Astrocyte (in vitro differentiated cells and primary cell): ENCODE measurements around the gene BRSK1. TPM values are rescaled to one million over a fixed set of nuclear protein-coding genes. Genes with fewer than 3 reads are reported as not detected.
"Not testable (repeated sequence)": the region's sequence is repeated elsewhere in the genome, so short reads cannot be mapped to it uniquely, and the experiment has no call there.

ENCODE experiments used
- DNase-seq: peaks from one replicate; pipeline ENCODE4 v3.0.0-alpha.2; 2010; ENCODE audit warnings: low read depth
- FAIRE-seq: peaks from 2 replicates; lab custom pipeline; 2011; peaks lifted over from hg19 to GRCh38; lab: Jason Lieb, UNC
- H2AFZ ChIP-seq: 2 replicates; pipeline ENCODE4 v1.6.0; 2012; ENCODE audit warnings: low read depth, low read length, inconsistent platforms
- H3K27ac ChIP-seq: 2 replicates; pipeline ENCODE4 v1.5.1; 2011; ENCODE audit warnings: low read depth, low read length, inconsistent platforms
- H3K27me3 ChIP-seq: 2 replicates; pipeline ENCODE4 v1.6.0; 2011; ENCODE audit warnings: low read length, inconsistent platforms; ENCODE audit not compliant: insufficient read depth
- H3K36me3 ChIP-seq: 2 replicates; pipeline ENCODE4 v1.5.1; 2011; ENCODE audit warnings: low read length, inconsistent platforms; ENCODE audit not compliant: insufficient read depth
- H3K4me1 ChIP-seq: 2 replicates; pipeline ENCODE4 v1.5.1; 2011; ENCODE audit warnings: low read length, inconsistent platforms; ENCODE audit not compliant: insufficient read depth
- H3K4me2 ChIP-seq: 2 replicates; pipeline ENCODE4 v1.6.0; 2012; ENCODE audit warnings: low read length, inconsistent platforms
- H3K4me3 ChIP-seq: 2 replicates; pipeline ENCODE4 v1.5.1; 2011; ENCODE audit warnings: low read depth, mild to moderate bottlenecking, low read length, inconsistent platforms; ENCODE audit not compliant: insufficient read depth
- H3K79me2 ChIP-seq: 2 replicates; pipeline ENCODE4 v1.6.0; 2012; ENCODE audit warnings: mild to moderate bottlenecking, low read length, inconsistent platforms; ENCODE audit not compliant: insufficient read depth
- H3K9ac ChIP-seq: 2 replicates; pipeline ENCODE4 v1.6.0; 2012; ENCODE audit warnings: mild to moderate bottlenecking, low read length, inconsistent platforms
- H3K9me3 ChIP-seq: 2 replicates; pipeline ENCODE4 v1.5.1; 2012; ENCODE audit warnings: low read depth, mild to moderate bottlenecking, low read length, inconsistent platforms; ENCODE audit not compliant: insufficient read depth
- H4K20me1 ChIP-seq: 2 replicates; pipeline ENCODE4 v1.6.0; 2012; ENCODE audit warnings: low read length, inconsistent platforms; ENCODE audit not compliant: insufficient read depth
- H3K27ac Mint-ChIP-seq: one replicate; pipeline ENCODE4 v1.8.0; 2021; ENCODE audit warnings: mild to moderate bottlenecking, mixed read lengths; ENCODE audit not compliant: unreplicated experiment
- H3K27me3 Mint-ChIP-seq: one replicate; pipeline ENCODE4 v1.8.0; 2021; ENCODE audit warnings: low read depth, mixed read lengths; ENCODE audit not compliant: unreplicated experiment
- H3K36me3 Mint-ChIP-seq: one replicate; pipeline ENCODE4 v1.8.0; 2021; ENCODE audit warnings: low read depth, mixed read lengths; ENCODE audit not compliant: unreplicated experiment
- H3K4me1 Mint-ChIP-seq: one replicate; pipeline ENCODE4 v1.8.0; 2021; ENCODE audit warnings: low read depth, mixed read lengths; ENCODE audit not compliant: unreplicated experiment
- H3K4me3 Mint-ChIP-seq: one replicate; pipeline ENCODE4 v1.8.0; 2021; ENCODE audit warnings: mild to moderate bottlenecking, moderate library complexity, mixed read lengths; ENCODE audit not compliant: unreplicated experiment
- H3K9me3 Mint-ChIP-seq: one replicate; pipeline ENCODE4 v1.8.0; 2021; ENCODE audit warnings: mild to moderate bottlenecking, mixed read lengths; ENCODE audit not compliant: unreplicated experiment
- EZH2 ChIP-seq: IDR thresholded peaks from 2 replicates; pipeline ENCODE4 v1.6.1; 2012; ENCODE audit warnings: mild to moderate bottlenecking, low read length, inconsistent platforms; ENCODE audit not compliant: insufficient read depth
- total RNA-seq: library from RNA; stranded (reverse); gene quantifications from 2 replicates; pipeline ENCODE4 v1.2.1, GENCODE V29; 2021
- TF ChIP-seq, protein P1 (sequence below): IDR thresholded peaks from 2 replicates; pipeline ENCODE4 v1.5.1; 2011; ENCODE audit warnings: low read depth, mild to moderate bottlenecking, inconsistent platforms, low read length, moderate library complexity; ENCODE audit not compliant: insufficient read depth

BRSK1 gene
- total RNA-seq, 1 donor from 2014 or later: 18.8 TPM

DNA sequence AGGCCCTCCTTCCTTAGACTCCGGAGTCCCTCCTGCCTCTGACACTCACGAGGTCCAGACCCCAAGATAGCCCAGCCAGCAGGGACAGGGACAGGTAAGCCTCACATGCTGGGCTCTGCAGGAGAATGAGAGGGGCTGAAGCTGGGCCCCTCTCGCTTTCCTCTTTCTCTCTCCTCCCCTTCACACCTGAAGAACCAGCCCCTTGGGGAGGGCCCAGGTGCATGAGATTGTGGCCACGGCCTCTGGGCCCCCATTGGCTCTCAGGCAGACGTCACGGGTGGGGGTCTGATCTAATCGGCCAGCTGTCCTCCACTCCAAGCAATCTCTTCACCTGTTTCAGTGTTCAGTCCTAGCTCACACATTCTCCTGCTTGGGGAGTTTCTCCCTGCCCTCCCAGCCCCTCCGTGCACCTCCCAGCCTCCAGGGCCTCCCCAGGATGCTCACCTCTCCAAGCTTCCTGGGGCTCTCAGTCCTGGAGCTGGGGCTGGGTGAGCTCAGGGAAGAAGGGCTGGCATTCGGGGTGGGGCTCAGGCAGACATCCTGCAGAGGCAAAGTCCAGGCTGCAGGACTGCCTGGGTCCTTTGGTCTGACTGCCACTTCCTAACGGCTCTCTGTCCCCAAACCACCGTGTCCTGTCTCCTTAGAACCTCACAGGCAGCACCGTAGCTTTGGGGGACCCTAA is 38.5 kb downstream of the BRSK1 start:
- H3K9me3 Mint-ChIP-seq: no peaks in the 10 kb centered on the region
- no peak for FAIRE-seq

GRCh38 chr19:55324662-55325061 is 40.9 kb downstream of the BRSK1 start:
- no peaks in the 10 kb centered on the region for H3K9me3 ChIP-seq
- Mint-ChIP-seq H3K36me3 (no peaks in the 10 kb centered on the region), H3K4me1 (peaks cover 1% of the 10 kb centered on the region), H3K4me3 (no peak overlapping the region), H3K9me3 (peaks cover 2% of the 10 kb centered on the region), H3K27me3 (peaks cover 22% of the 10 kb centered on the region), H3K27ac (no peak overlapping the region)
- TF ChIP-seq EZH2: no peak
- TF ChIP-seq, protein P1, sequence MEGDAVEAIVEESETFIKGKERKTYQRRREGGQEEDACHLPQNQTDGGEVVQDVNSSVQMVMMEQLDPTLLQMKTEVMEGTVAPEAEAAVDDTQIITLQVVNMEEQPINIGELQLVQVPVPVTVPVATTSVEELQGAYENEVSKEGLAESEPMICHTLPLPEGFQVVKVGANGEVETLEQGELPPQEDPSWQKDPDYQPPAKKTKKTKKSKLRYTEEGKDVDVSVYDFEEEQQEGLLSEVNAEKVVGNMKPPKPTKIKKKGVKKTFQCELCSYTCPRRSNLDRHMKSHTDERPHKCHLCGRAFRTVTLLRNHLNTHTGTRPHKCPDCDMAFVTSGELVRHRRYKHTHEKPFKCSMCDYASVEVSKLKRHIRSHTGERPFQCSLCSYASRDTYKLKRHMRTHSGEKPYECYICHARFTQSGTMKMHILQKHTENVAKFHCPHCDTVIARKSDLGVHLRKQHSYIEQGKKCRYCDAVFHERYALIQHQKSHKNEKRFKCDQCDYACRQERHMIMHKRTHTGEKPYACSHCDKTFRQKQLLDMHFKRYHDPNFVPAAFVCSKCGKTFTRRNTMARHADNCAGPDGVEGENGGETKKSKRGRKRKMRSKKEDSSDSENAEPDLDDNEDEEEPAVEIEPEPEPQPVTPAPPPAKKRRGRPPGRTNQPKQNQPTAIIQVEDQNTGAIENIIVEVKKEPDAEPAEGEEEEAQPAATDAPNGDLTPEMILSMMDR: no peak
- H3K27me3 ChIP-seq: no peaks in the 10 kb centered on the region
- no peak overlapping the region for H3K4me3 ChIP-seq
- no peak overlapping the region for H3K4me2 ChIP-seq
- H3K27ac ChIP-seq: no peak overlapping the region
- DNase-seq: no peak
- H3K36me3 ChIP-seq: no peaks in the 10 kb centered on the region
- H3K79me2 ChIP-seq: no peaks in the 10 kb centered on the region
- FAIRE-seq: no peak
- H3K4me1 ChIP-seq: peaks cover 5% of the 10 kb centered on the region
- no peak overlapping the region for H2AFZ ChIP-seq
- H4K20me1 ChIP-seq: no peaks in the 10 kb centered on the region
- no peak overlapping the region for H3K9ac ChIP-seq

More for the DNA sequence above, 38.5 kb downstream of the BRSK1 start:
- H3K27ac ChIP-seq: no peak overlapping the region
- H3K4me2 ChIP-seq: no peak overlapping the region
- peaks cover 1% of the 10 kb centered on the region for H3K4me1 Mint-ChIP-seq
- H3K9me3 ChIP-seq: no peaks in the 10 kb centered on the region
- H3K27me3 Mint-ChIP-seq: peaks cover 22% of the 10 kb centered on the region
- H3K4me3 Mint-ChIP-seq: no peak overlapping the region
- H3K9ac ChIP-seq: no peak overlapping the region
- peak overlapping the region; percentile 62 for H3K27ac Mint-ChIP-seq
- no peak overlapping the region for H3K4me3 ChIP-seq
- H4K20me1 ChIP-seq: no peaks in the 10 kb centered on the region
- TF ChIP-seq, protein P1: no peak
- H2AFZ ChIP-seq: no peak overlapping the region
- H3K4me1 ChIP-seq: peaks cover under 1% of the 10 kb centered on the region
- H3K36me3 Mint-ChIP-seq: no peaks in the 10 kb centered on the region
- H3K36me3 ChIP-seq: no peaks in the 10 kb centered on the region
- no peaks in the 10 kb centered on the region for H3K27me3 ChIP-seq
- no peaks in the 10 kb centered on the region for H3K79me2 ChIP-seq
- DNase-seq: no peak

- DNase-seq (no peak), FAIRE-seq (no peak)
- H3K27ac Mint-ChIP-seq: no peak within 1 kb of the TSS
- H3K4me3 Mint-ChIP-seq: no peak within 1 kb of the TSS
- Histone ChIP-seq H2AFZ (no peak within 1 kb of the TSS), H3K79me2 (no peaks in the 10 kb centered on the region), H3K4me2 (no peak within 1 kb of the TSS), H3K9ac (no peak within 1 kb of the TSS), H3K4me1 (peaks cover 5% of the 10 kb centered on the region), H3K36me3 (no peaks in the 10 kb centered on the region), H3K27me3 (no peaks in the 10 kb centered on the region), H4K20me1 (no peaks in the 10 kb centered on the region), H3K9me3 (no peaks in the 10 kb centered on the region), H3K4me3 (no peak within 1 kb of the TSS), H3K27ac (no peak within 1 kb of the TSS)
- peaks cover 2% of the 10 kb centered on the region for H3K9me3 Mint-ChIP-seq
- H3K36me3 Mint-ChIP-seq: no peaks in the 10 kb centered on the region
- H3K4me1 Mint-ChIP-seq: peaks cover 1% of the 10 kb centered on the region
- no peak for TF ChIP-seq EZH2
- TF ChIP-seq, protein P1: no peak
- peaks cover 18% of the 10 kb centered on the region for H3K27me3 Mint-ChIP-seq
Observed at GRCh38 chr19:55325172-55325571, 41.4 kb downstream of the BRSK1 start, which contains the start of gene TMEM150B. Gene TMEM150B, minus strand, starts transcription at chr19:55325341. Its CDS starts 4,305 bp downstream, at chr19:55321036.

GRCh38 chr19:55328774-55329318 is 45.0 kb downstream of the BRSK1 start:
- not testable (repeated sequence) for H3K4me2 ChIP-seq, FAIRE-seq, H3K4me3 Mint-ChIP-seq

More at GRCh38 chr19:55328774-55329318, 45.0 kb downstream of the BRSK1 start:
- H3K27ac ChIP-seq, H3K9me3 Mint-ChIP-seq, DNase-seq, H3K27ac Mint-ChIP-seq, H3K27me3 Mint-ChIP-seq, H3K9me3 ChIP-seq, H3K27me3 ChIP-seq, H3K79me2 ChIP-seq, H3K36me3 ChIP-seq, H3K9ac ChIP-seq, H3K4me1 Mint-ChIP-seq, H3K4me1 ChIP-seq, H2AFZ ChIP-seq, H4K20me1 ChIP-seq, H3K36me3 Mint-ChIP-seq, H3K4me3 ChIP-seq: not testable (repeated sequence)
